ENCODE data around the gene ZBTB48.
A peak's percentile ranks its signal among the peaks of the same experiment; 100 is the strongest.

Gene ZBTB48

DNA sequence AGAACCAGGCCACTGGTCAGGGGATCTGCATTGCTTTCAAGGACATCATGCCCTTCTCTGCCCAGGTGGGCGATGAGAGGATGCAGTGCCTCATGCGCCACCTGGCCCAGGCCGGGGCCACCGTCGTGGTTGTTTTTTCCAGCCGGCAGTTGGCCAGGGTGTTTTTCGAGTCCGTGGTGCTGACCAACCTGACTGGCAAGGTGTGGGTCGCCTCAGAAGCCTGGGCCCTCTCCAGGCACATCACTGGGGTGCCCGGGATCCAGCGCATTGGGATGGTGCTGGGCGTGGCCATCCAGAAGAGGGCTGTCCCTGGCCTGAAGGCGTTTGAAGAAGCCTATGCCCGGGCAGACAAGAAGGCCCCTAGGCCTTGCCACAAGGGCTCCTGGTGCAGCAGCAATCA is 5.0 kb upstream of the ZBTB48 start:
- Histone ChIP-seq H3K4me2 (ENCODE audit: low read length) (no peak overlapping the region), H3K9ac (ENCODE audit: low read depth, low read length) (no peak overlapping the region), H3K4me1 (ENCODE audit: control insufficient read depth, insufficient read depth, low read length) (peaks cover 7% of the 10 kb centered on the region), H3K9me3 (replicated peaks; ENCODE audit: low read length) (peaks cover 5% of the 10 kb centered on the region), H3K27me3 (ENCODE audit: control insufficient read depth, insufficient read depth, low read length) (peaks cover 7% of the 10 kb centered on the region), H3K36me3 (ENCODE audit: insufficient read depth, low read length) (no peaks in the 10 kb centered on the region), H3K4me3 (ENCODE audit: low read length) (no peak overlapping the region)

DNA sequence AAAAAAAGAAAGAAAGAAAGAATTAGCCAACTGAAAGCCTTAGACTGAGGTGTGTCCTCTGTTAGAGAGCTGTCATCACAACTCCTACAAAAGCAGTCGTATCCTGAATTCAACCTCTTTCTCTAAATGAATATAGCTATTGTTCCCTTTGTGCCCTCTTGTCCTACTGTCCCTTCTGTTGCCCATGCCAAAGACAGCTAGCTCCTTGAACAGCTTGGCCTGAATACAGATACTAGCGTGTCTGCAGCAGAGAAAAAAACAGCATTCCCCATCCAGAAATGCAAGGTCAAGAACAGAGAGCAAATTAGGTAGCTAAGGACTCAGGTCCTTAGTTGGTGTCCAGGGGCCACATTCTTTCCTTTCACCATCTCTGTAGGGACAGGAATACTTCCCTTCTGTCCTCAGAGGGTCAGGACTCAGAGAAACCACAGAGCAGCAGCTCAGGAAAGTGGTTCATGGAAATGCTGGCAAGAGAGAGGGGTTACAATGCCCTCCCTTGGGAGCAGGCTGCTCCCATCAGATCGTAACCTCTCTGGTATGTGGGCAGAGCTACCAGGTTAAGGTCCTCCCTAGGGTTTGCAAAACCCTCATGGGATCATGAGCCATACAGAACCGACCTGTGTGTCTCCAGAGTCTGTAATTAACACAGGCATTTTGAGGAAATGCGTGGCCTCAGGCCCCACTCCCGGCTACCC is 1.8 kb upstream of the ZBTB48 start:
- Histone ChIP-seq H3K4me3 (ENCODE audit: low read length) (no peak overlapping the region), H3K9me3 (replicated peaks; ENCODE audit: low read length) (no peaks in the 10 kb centered on the region), H3K4me2 (ENCODE audit: low read length) (no peak overlapping the region), H3K27me3 (ENCODE audit: control insufficient read depth, insufficient read depth, low read length) (no peaks in the 10 kb centered on the region), H3K4me1 (ENCODE audit: control insufficient read depth, insufficient read depth, low read length) (peaks cover 17% of the 10 kb centered on the region), H3K9ac (ENCODE audit: low read depth, low read length) (no peak overlapping the region), H3K36me3 (ENCODE audit: insufficient read depth, low read length) (no peaks in the 10 kb centered on the region)

DNA sequence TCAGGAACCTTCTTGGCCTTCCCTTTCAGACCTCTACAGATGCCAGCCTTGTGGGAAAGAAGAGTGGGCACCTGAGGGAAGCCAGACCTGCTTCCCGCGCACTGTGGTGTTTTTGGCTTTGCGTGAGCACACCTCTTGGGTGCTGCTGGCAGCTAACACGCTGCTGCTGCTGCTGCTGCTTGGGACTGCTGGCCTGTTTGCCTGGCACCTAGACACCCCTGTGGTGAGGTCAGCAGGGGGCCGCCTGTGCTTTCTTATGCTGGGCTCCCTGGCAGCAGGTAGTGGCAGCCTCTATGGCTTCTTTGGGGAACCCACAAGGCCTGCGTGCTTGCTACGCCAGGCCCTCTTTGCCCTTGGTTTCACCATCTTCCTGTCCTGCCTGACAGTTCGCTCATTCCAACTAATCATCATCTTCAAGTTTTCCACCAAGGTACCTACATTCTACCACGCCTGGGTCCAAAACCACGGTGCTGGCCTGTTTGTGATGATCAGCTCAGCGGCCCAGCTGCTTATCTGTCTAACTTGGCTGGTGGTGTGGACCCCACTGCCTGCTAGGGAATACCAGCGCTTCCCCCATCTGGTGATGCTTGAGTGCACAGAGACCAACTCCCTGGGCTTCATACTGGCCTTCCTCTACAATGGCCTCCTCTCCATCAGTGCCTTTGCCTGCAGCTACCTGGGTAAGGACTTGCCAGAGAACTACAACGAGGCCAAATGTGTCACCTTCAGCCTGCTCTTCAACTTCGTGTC is 995 bp upstream of the ZBTB48 start:
- Histone ChIP-seq H3K4me3 (ENCODE audit: low read length) (peak overlapping the region; percentile 87), H3K4me1 (ENCODE audit: control insufficient read depth, insufficient read depth, low read length) (peaks cover 17% of the 10 kb centered on the region), H3K9me3 (replicated peaks; ENCODE audit: low read length) (no peaks in the 10 kb centered on the region), H3K36me3 (ENCODE audit: insufficient read depth, low read length) (no peaks in the 10 kb centered on the region), H3K4me2 (ENCODE audit: low read length) (peak overlapping the region; percentile 95), H3K27me3 (ENCODE audit: control insufficient read depth, insufficient read depth, low read length) (no peaks in the 10 kb centered on the region), H3K9ac (ENCODE audit: low read depth, low read length) (no peak overlapping the region)

DNA sequence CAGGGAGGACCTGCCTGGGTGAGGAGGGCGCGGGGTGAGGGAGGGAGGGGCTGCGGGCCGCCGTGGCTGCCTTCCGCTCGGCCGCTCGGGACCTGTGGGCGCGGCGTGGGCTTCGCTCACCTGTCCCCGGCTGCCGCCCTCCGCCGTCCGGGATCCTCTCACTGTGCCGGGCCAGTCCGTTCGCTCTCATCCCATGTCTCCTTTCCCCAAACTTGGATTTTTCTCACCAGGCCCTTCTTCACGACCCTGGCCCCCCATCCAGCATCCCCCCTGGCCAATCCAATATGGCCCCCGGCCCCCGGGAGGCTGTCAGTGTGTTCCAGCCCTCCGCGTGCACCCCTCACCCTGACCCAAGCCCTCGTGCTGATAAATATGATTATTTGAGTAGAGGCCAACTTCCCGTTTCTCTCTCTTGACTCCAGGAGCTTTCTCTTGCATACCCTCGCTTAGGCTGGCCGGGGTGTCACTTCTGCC is 362 bp downstream of the ZBTB48 start:
- Histone ChIP-seq H3K4me1 (ENCODE audit: control insufficient read depth, insufficient read depth, low read length) (peaks cover 17% of the 10 kb centered on the region), H3K9ac (ENCODE audit: low read depth, low read length) (peak overlapping the region; percentile 89), H3K4me2 (ENCODE audit: low read length) (peak overlapping the region; percentile 95), H3K4me3 (ENCODE audit: low read length) (peak overlapping the region; percentile 87), H3K9me3 (replicated peaks; ENCODE audit: low read length) (no peaks in the 10 kb centered on the region), H3K27me3 (ENCODE audit: control insufficient read depth, insufficient read depth, low read length) (no peaks in the 10 kb centered on the region), H3K36me3 (ENCODE audit: insufficient read depth, low read length) (no peaks in the 10 kb centered on the region)

DNA sequence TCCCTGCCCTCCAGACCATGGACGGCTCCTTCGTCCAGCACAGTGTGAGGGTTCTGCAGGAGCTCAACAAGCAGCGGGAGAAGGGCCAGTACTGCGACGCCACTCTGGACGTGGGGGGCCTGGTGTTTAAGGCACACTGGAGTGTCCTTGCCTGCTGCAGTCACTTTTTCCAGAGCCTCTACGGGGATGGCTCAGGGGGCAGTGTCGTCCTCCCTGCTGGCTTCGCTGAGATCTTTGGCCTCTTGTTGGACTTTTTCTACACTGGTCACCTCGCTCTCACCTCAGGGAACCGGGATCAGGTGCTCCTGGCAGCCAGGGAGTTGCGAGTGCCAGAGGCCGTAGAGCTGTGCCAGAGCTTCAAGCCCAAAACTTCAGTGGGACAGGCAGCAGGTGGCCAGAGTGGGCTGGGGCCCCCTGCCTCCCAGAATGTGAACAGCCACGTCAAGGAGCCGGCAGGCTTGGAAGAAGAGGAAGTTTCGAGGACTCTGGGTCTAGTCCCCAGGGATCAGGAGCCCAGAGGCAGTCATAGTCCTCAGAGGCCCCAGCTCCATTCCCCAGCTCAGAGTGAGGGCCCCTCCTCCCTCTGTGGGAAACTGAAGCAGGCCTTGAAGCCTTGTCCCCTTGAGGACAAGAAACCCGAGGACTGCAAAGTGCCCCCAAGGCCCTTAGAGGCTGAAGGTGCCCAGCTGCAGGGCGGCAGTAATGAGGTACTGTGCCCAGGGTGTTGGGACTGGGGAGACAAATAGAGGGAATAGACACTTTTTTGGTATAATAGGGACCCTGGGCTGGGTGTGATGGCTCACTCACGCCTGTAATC is 1.0 kb downstream of the ZBTB48 start:
- Histone ChIP-seq H3K9me3 (replicated peaks; ENCODE audit: low read length) (no peaks in the 10 kb centered on the region), H3K36me3 (ENCODE audit: insufficient read depth, low read length) (no peaks in the 10 kb centered on the region), H3K4me3 (ENCODE audit: low read length) (peak overlapping the region; percentile 87), H3K4me1 (ENCODE audit: control insufficient read depth, insufficient read depth, low read length) (peaks cover 17% of the 10 kb centered on the region), H3K4me2 (ENCODE audit: low read length) (peak overlapping the region; percentile 95), H3K27me3 (ENCODE audit: control insufficient read depth, insufficient read depth, low read length) (no peaks in the 10 kb centered on the region), H3K9ac (ENCODE audit: low read depth, low read length) (peak overlapping the region; percentile 89)

DNA sequence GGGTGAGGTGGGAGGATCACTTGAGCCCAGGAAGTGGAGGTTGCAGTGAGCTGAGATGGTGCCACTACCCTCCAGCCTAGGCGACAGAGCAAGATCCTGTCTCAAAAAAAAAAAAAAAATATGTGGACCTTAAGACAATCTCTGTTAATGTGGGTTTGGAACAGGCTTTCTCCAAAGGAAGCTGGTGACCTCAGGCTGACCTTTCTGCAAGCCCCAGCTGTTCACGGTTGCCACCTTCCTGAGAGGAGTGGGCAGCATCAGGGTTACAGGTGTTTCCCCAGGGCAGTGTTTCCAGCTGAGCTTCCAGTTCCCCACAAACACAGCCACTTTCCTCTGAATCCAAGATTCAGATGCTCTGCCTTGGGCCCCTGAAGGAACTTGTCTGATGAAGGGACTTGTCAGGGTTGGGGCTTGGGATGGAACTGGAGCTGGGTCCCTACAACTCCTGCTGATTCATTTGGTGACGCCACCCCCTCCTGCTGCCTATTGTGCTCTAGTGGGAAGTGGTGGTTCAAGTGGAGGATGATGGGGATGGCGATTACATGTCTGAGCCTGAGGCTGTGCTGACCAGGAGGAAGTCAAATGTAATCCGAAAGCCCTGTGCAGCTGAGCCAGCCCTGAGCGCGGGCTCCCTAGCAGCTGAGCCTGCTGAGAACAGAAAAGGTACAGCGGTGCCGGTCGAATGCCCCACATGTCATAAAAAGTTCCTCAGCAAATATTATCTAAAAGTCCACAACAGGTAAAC is 1.9 kb downstream of the ZBTB48 start:
- peaks cover 17% of the 10 kb centered on the region for H3K4me1 ChIP-seq (ENCODE audit: control insufficient read depth, insufficient read depth, low read length)
- no peaks in the 10 kb centered on the region for H3K36me3 ChIP-seq (ENCODE audit: insufficient read depth, low read length)
- no peaks in the 10 kb centered on the region for H3K27me3 ChIP-seq (ENCODE audit: control insufficient read depth, insufficient read depth, low read length)
- H3K4me3 ChIP-seq (ENCODE audit: low read length) = no peak overlapping the region
- no peaks in the 10 kb centered on the region for H3K9me3 ChIP-seq (replicated peaks; ENCODE audit: low read length)
- no peak overlapping the region for H3K9ac ChIP-seq (ENCODE audit: low read depth, low read length)
- peak overlapping the region; percentile 95 for H3K4me2 ChIP-seq (ENCODE audit: low read length)

DNA sequence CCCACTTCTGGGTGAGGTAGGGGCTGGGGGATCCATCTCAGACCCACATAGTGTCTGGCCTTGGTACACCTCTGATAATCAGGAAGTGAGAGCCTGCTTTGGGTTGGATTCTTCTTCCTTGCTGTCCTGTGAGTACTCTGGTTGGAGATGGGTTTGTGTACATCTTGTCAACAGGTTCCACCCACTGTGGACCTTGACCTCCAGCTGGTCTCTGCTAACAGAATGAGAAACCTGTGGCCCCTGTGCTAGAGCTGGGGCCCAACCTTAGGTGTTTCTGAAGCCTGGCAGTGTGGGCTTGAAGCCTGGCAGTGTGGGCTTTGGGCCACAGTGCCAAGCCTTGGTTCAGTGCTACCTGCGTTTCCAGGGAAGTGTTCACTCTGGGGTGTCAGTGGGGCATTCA is 2.6 kb downstream of the ZBTB48 start:
- Histone ChIP-seq H3K4me3 (ENCODE audit: low read length) (no peak overlapping the region), H3K27me3 (ENCODE audit: control insufficient read depth, insufficient read depth, low read length) (no peaks in the 10 kb centered on the region), H3K9ac (ENCODE audit: low read depth, low read length) (no peak overlapping the region), H3K9me3 (replicated peaks; ENCODE audit: low read length) (no peaks in the 10 kb centered on the region), H3K4me1 (ENCODE audit: control insufficient read depth, insufficient read depth, low read length) (peaks cover 23% of the 10 kb centered on the region), H3K4me2 (ENCODE audit: low read length) (no peak overlapping the region), H3K36me3 (ENCODE audit: insufficient read depth, low read length) (no peaks in the 10 kb centered on the region)

DNA sequence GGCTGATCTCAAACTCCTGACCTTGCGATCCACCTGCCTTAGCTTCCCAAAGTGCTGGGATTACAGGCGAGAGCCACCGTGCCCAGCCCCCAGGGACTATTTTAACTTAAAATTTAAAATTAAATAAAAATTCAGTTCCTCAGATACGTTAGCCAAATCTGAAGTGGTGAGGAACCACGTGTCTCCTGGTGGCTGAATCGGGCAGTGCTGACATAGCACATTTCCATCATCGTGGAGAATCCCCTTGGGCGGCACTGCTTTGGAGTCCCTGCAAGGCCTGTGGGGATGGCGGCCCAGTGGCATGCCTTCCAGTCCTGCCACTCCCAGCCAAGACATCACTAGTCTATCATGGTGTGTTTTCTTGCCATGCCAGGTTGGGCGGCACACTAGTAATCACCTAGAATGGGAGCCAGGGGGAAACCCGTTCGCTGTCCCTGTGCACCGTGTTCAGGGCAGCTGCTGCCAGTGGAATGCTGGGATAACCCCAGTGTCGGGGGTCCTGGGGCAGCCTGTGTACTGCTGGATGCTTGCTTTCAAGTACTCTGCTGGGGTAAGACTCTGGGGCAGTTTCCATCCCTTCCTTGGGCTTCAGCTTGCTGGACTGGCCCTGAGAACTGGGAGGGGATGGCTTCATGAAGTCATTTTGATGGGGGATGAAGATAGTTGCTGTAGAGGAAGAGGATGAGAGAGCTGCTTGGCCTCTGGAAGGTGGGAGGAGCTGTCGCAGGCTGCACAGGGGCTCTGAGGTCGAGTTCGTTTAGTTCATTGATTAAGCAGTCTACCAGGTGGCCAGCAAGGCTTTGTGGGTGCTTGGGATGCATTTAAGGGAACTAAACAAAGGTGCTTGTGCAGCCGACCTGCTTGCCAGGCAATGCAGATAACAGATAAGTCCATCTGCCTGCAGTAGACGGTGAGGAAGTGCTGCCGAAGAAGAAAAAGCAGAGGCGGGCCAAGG is 4.6 kb downstream of the ZBTB48 start:
- Histone ChIP-seq H3K4me3 (ENCODE audit: low read length) (no peak overlapping the region), H3K9me3 (replicated peaks; ENCODE audit: low read length) (no peaks in the 10 kb centered on the region), H3K36me3 (ENCODE audit: insufficient read depth, low read length) (peaks cover 11% of the 10 kb centered on the region), H3K9ac (ENCODE audit: low read depth, low read length) (no peak overlapping the region), H3K4me1 (ENCODE audit: control insufficient read depth, insufficient read depth, low read length) (peaks cover 27% of the 10 kb centered on the region), H3K27me3 (ENCODE audit: control insufficient read depth, insufficient read depth, low read length) (no peaks in the 10 kb centered on the region), H3K4me2 (ENCODE audit: low read length) (no peak overlapping the region)

DNA sequence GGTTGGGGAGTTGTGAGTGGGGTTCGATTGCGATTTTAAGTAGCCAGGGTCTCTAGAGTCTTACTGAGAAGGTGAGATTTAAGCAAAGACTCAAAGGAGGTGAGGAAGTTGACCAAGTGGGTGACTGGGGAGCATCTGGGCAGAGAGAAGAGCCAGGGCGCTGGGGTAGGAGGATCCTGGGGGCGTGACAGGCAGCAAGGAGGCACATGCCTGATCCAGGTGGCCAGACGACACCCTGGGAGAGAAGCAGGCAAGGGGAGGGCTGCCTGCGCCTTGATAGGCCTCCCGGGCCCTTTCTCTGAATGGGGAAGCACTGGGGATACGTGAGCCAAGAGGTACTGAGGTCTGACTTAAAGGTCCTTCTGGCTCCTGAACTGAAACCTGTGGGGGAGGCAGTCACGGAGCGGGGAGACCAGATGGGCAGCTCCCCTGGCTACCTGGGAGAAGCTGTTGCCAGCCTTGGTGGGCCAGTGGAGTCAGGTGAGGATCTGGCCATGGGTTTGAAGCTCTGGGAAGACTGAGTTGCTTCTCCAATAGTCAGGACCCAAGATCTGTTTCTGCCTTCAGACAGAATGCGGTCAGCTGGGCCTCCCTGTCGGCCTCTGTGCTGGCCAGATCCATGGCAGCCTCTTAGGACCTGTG is 5.4 kb downstream of the ZBTB48 start:
- H3K4me3 ChIP-seq (ENCODE audit: low read length) = no peak overlapping the region
- H3K4me2 ChIP-seq (ENCODE audit: low read length) = no peak overlapping the region
- H3K9ac ChIP-seq (ENCODE audit: low read depth, low read length) = no peak overlapping the region
- H3K9me3 ChIP-seq (replicated peaks; ENCODE audit: low read length) = no peaks in the 10 kb centered on the region
- peaks cover 19% of the 10 kb centered on the region for H3K36me3 ChIP-seq (ENCODE audit: insufficient read depth, low read length)
- H3K4me1 ChIP-seq (ENCODE audit: control insufficient read depth, insufficient read depth, low read length) = peaks cover 27% of the 10 kb centered on the region
- no peaks in the 10 kb centered on the region for H3K27me3 ChIP-seq (ENCODE audit: control insufficient read depth, insufficient read depth, low read length)

DNA sequence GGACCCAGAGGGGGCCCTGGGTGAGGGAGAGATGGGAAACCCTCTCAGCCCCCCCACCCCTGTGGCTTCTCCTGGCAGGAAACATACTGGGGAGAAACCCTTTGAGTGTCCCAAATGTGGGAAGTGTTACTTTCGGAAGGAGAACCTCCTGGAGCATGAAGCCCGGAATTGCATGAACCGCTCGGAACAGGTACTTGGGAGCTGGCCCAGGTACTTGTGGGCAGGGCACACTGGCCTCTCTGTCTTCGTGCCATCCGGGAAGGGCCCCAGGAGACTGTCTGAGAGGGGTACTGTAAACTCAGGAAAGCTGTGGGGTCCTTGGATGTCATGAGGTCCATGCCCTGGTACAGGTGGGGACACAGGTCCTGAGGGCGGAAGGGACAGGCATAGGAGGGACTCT is 6.0 kb downstream of the ZBTB48 start:
- H3K4me3 ChIP-seq (ENCODE audit: low read length) = no peak overlapping the region
- H3K36me3 ChIP-seq (ENCODE audit: insufficient read depth, low read length) = peaks cover 25% of the 10 kb centered on the region
- H3K27me3 ChIP-seq (ENCODE audit: control insufficient read depth, insufficient read depth, low read length) = no peaks in the 10 kb centered on the region
- H3K9ac ChIP-seq (ENCODE audit: low read depth, low read length) = no peak overlapping the region
- no peak overlapping the region for H3K4me2 ChIP-seq (ENCODE audit: low read length)
- peaks cover 22% of the 10 kb centered on the region for H3K4me1 ChIP-seq (ENCODE audit: control insufficient read depth, insufficient read depth, low read length)
- no peaks in the 10 kb centered on the region for H3K9me3 ChIP-seq (replicated peaks; ENCODE audit: low read length)
